Smooth muscle cell (in vitro differentiated cells): ENCODE data around the gene ZBED5. TPM values are rescaled to one million over a fixed set of nuclear protein-coding genes. Genes with fewer than 3 reads are reported as not detected.
"Not testable (repeated sequence)": the region's sequence is repeated elsewhere in the genome, so short reads cannot be mapped to it uniquely, and the experiment has no call there.

ENCODE experiments used
- DNase-seq: peaks from one replicate; lab custom pipeline; 2025; ENCODE audit not compliant: unreplicated experiment; lab: John Stamatoyannopoulos, UW
- H2AFZ ChIP-seq: fragments of 200-600 bp; sonication (generic); 2 replicates; pipeline ENCODE4 v1.6.0; 2016; ENCODE audit warnings: antibody characterized with exemption, low read depth, mild to moderate bottlenecking
- H3F3A ChIP-seq: fragments of 200-600 bp; sonication (generic); 2 replicates; pipeline ENCODE4 v1.6.0; 2017; ENCODE audit warnings: antibody characterized with exemption, low read depth
- H3K27ac ChIP-seq: fragments of 200-600 bp; sonication (generic); 2 replicates; pipeline ENCODE4 v1.5.1; 2016; ENCODE audit warnings: low read depth, mild to moderate bottlenecking
- H3K27me3 ChIP-seq: fragments of 200-600 bp; sonication (generic); 2 replicates; pipeline ENCODE4 v1.6.1; 2016; ENCODE audit warnings: low read depth, mild to moderate bottlenecking
- H3K36me3 ChIP-seq: fragments of 200-600 bp; sonication (generic); 2 replicates; pipeline ENCODE4 v1.5.1; 2016; ENCODE audit warnings: low read depth
- H3K4me1 ChIP-seq: fragments of 200-600 bp; sonication (generic); 2 replicates; pipeline ENCODE4 v1.5.1; 2016; ENCODE audit warnings: low read depth
- H3K4me2 ChIP-seq: fragments of 200-600 bp; sonication (generic); 2 replicates; pipeline ENCODE4 v1.6.0; 2016; ENCODE audit warnings: mild to moderate bottlenecking
- H3K4me3 ChIP-seq: fragments of 200-600 bp; sonication (generic); 2 replicates; pipeline ENCODE4 v1.5.1; 2016; ENCODE audit warnings: mild to moderate bottlenecking
- H3K79me2 ChIP-seq: fragments of 200-600 bp; sonication (generic); 2 replicates; pipeline ENCODE4 v1.6.0; 2016; ENCODE audit warnings: low read depth, mild to moderate bottlenecking
- H3K9ac ChIP-seq: fragments of 200-600 bp; sonication (generic); 2 replicates; pipeline ENCODE4 v1.6.0; 2016; ENCODE audit warnings: low read depth
- H3K9me3 ChIP-seq: fragments of 200-600 bp; sonication (generic); replicated peaks from 2 replicates; pipeline ENCODE4 v1.5.1; 2016; ENCODE audit warnings: low read depth
- H4K20me1 ChIP-seq: fragments of 200-600 bp; sonication (generic); 2 replicates; pipeline ENCODE4 v1.6.0; 2016; ENCODE audit warnings: low read depth
- WGBS: methylation state at CpG from one replicate; pipeline ENCODE4 v1.1.7; 2016; ENCODE audit warnings: low lambda C conversion rate; 5-methylcytosine and 5-hydroxymethylcytosine counted together
- polyA plus RNA-seq: library from polyadenylated mRNA; unstranded; fragments of >200 nt; fragmentation: Nextera tagmentation; extraction: Ambion mirVana; gene quantifications from 2 replicates; pipeline ENCODE4 v1.2.1, GENCODE V29; 2016
- total RNA-seq: library from RNA; depleted of rRNA; stranded (reverse); fragments of >200 nt; gene quantifications from 2 replicates; pipeline ENCODE4 v1.2.3, GENCODE V29; 2014
- TF ChIP-seq, protein P1 (sequence below): fragments of 200-600 bp; sonication (generic); IDR thresholded peaks from 2 replicates; pipeline ENCODE4 v1.5.1; 2017; ENCODE audit warnings: borderline replicate concordance, mild to moderate bottlenecking, antibody characterized with exemption; ENCODE audit not compliant: insufficient read depth, poor library complexity, severe bottlenecking

The ZBED5 gene
- total and polyA plus RNA-seq, 2 experiments from 2014 or later: 22.6 to 30.6 TPM

DNA sequence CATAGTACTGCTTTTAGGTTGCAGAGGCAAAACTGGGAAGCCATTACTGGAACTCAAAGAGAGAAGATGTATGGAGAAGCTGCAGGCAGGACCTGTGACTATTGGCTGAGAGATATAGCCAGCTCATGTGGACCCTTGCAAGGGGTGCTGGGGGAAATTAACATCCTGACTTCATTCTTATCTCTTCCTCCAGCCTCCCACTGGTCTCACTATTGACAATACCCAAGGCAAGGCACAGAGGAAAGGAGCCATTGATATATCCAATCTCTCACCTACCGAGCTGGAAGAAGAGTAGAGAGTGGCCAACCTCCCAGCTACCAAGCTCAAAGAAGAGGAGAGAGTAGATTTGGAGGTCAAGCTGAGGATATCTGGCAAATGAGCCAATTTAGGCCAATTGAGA is 36.8 kb upstream of the ZBED5 start:
- Histone ChIP-seq H3K4me1 (peaks cover 7% of the 10 kb centered on the region), H3K9ac (no peak overlapping the region), H2AFZ (no peak overlapping the region), H3F3A (peaks cover 12% of the 10 kb centered on the region), H3K36me3 (peaks cover 4% of the 10 kb centered on the region), H3K79me2 (no peaks in the 10 kb centered on the region), H3K4me3 (no peak overlapping the region), H3K4me2 (no peak overlapping the region), H3K9me3 (no peaks in the 10 kb centered on the region), H3K27ac (peak overlapping the region; percentile 68), H3K27me3 (no peaks in the 10 kb centered on the region), H4K20me1 (no peaks in the 10 kb centered on the region)
- 95% methylated on average over 1 of the region's 1 CpG for WGBS
- TF ChIP-seq, protein P1, sequence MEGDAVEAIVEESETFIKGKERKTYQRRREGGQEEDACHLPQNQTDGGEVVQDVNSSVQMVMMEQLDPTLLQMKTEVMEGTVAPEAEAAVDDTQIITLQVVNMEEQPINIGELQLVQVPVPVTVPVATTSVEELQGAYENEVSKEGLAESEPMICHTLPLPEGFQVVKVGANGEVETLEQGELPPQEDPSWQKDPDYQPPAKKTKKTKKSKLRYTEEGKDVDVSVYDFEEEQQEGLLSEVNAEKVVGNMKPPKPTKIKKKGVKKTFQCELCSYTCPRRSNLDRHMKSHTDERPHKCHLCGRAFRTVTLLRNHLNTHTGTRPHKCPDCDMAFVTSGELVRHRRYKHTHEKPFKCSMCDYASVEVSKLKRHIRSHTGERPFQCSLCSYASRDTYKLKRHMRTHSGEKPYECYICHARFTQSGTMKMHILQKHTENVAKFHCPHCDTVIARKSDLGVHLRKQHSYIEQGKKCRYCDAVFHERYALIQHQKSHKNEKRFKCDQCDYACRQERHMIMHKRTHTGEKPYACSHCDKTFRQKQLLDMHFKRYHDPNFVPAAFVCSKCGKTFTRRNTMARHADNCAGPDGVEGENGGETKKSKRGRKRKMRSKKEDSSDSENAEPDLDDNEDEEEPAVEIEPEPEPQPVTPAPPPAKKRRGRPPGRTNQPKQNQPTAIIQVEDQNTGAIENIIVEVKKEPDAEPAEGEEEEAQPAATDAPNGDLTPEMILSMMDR: no peak
- DNase-seq: no peak

DNA sequence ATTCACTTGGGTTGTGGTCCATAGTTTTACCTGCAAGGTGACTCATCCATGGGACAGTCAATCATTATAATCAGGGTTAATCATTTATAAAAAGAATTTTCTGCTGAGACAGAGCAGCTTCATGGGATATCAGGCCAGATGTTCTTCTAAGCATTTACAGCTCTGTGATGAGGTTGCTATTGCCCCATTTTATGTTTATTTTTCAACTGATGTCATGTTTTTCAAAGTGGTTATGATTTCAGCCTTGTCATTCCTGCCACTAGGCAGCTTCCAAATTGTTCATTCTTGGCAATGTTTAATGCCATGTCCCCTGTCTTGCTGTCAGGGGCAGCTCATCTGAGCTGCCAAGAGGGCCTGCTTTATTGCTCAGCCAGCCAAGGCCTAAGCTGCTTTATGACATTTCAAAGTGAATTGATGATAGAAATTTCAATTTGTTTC is 35.9 kb upstream of the ZBED5 start:
- DNase-seq: no peak
- Histone ChIP-seq H3K27me3 (no peaks in the 10 kb centered on the region), H3F3A (peaks cover 5% of the 10 kb centered on the region), H3K79me2 (no peaks in the 10 kb centered on the region), H3K27ac (peak overlapping the region; percentile 68), H3K9me3 (no peaks in the 10 kb centered on the region), H3K9ac (no peak overlapping the region), H2AFZ (peak overlapping the region; percentile 13), H4K20me1 (no peaks in the 10 kb centered on the region), H3K36me3 (peaks cover 4% of the 10 kb centered on the region), H3K4me2 (peak overlapping the region; percentile 48), H3K4me3 (no peak overlapping the region), H3K4me1 (peaks cover 1% of the 10 kb centered on the region)
- TF ChIP-seq, protein P1: peak; percentile 45

DNA sequence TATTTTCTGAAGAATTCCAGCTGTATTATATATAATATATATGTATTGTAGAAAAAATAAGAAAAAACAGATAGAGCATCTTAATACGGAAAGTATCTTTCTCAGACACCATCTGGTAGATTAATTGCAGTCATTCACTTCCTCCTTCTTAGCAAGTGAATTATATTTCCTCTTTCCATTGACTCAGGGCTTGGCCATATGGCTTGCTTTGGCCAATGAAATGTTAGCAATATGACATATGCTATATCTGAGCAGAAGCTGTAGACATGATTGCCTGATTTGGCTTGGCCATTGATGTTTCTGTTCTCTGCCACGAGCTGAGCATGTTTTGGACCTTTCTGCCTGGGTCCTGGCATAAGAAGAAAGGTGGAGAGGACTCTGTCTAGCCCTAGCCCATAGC is 34.4 kb upstream of the ZBED5 start:
- no peak for DNase-seq
- Histone ChIP-seq H3K9me3 (no peaks in the 10 kb centered on the region), H3K27me3 (no peaks in the 10 kb centered on the region), H3K36me3 (peaks cover 4% of the 10 kb centered on the region), H2AFZ (no peak overlapping the region), H3F3A (peaks cover 3% of the 10 kb centered on the region), H3K27ac (no peak overlapping the region), H3K4me1 (no peaks in the 10 kb centered on the region), H4K20me1 (no peaks in the 10 kb centered on the region), H3K79me2 (no peaks in the 10 kb centered on the region), H3K4me2 (no peak overlapping the region), H3K4me3 (no peak overlapping the region), H3K9ac (no peak overlapping the region)
- 92% methylated on average over 2 of the region's 2 CpGs for WGBS
- TF ChIP-seq, protein P1: no peak

DNA sequence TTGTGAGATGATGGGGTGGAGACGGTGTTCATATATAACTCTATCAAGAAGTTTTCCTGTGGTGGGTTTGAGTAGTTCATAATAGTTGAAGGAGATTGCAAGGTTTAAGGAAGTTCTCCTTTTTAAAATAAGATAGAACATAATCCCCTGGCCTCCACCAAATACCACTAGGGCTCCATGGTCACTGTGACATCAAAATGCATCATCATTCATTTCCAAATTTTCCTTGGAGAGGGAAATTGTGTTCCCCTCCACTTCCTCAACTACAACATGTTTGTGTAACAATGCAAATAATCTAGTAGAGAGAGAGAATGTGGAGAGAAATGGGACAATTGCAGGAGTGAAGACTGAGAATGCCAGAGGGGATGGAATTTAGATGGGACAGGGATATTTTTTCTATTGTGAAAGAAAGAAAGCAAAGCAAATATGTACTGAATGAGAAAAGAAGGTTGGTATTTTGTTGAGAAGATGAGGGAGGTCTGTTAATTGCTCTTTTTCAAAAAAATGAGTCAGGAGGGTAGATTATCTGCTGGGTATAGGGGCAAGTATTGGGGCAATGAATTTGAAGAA is 33.4 kb upstream of the ZBED5 start:
- no peaks in the 10 kb centered on the region for H3K79me2 ChIP-seq
- no peak overlapping the region for H3K4me3 ChIP-seq
- TF ChIP-seq, protein P1: no peak
- no peaks in the 10 kb centered on the region for H3K27me3 ChIP-seq
- no peak overlapping the region for H2AFZ ChIP-seq
- no peak for DNase-seq
- peaks cover 4% of the 10 kb centered on the region for H3K36me3 ChIP-seq
- no peaks in the 10 kb centered on the region for H4K20me1 ChIP-seq
- H3K27ac ChIP-seq: no peak overlapping the region
- H3F3A ChIP-seq: peaks cover 13% of the 10 kb centered on the region
- no peaks in the 10 kb centered on the region for H3K4me1 ChIP-seq
- no peak overlapping the region for H3K9ac ChIP-seq
- H3K4me2 ChIP-seq: no peak overlapping the region
- no peaks in the 10 kb centered on the region for H3K9me3 ChIP-seq
- WGBS: 93% methylated on average over 1 of the region's 1 CpG

DNA sequence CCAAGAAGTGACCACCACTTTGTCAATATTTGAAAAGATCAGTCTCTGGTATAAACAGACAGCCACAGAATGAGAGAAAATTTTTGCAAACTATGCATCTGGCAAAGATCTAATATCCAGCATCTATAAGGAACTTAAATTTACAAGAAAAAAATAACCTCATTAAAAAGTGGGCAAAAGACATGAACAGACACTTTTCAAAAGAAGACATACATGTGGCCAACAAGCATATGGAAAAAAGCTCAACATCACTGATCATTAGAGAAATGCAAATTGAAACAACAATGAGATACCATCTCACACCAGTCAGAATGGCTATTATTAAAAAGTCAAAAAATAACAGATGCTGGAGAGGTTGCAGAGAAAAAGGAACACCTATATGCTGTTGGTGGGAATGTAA is 32.2 kb upstream of the ZBED5 start:
- H3K9ac ChIP-seq, H3K4me1 ChIP-seq, H4K20me1 ChIP-seq, H3K79me2 ChIP-seq, H3K4me2 ChIP-seq, H3K4me3 ChIP-seq, H3K27me3 ChIP-seq, DNase-seq, H3K36me3 ChIP-seq, H3K27ac ChIP-seq, H2AFZ ChIP-seq, H3K9me3 ChIP-seq: not testable (repeated sequence)
- H3F3A ChIP-seq: peaks cover 20% of the 10 kb centered on the region
